Adrenal gland (tissue), 5 donors: ENCODE measurements around the gene AP2M1.

Source experiments
- POLR2A ChIP-seq, 2 donors: fragments of 450-650 bp; IDR thresholded peaks; one replicate each; pipeline ENCODE4 v1.6.1; 2017; ENCODE audit warnings: antibody characterized with exemption in 2 of 2, mild to moderate bottlenecking in 2 of 2, moderate library complexity in 1 of 2
- TF ChIP-seq, protein P1 (sequence below), 6 experiments: fragments of 450-650 bp in 4 of 6; fragments of 200-600 bp in 2 of 6; sonication (generic) in 1 of 6; IDR thresholded peaks; 1 replicate in 5 of 6; 2 replicates in 1 of 6; pipeline versions ENCODE4 v1.5.1 to v1.8.0; 2016 to 2021; ENCODE audit warnings: antibody characterized with exemption in 6 of 6, mild to moderate bottlenecking in 2 of 6, moderate library complexity in 1 of 6
- donor health status: DM: no; HTN: no; CAD: no.

DNA sequence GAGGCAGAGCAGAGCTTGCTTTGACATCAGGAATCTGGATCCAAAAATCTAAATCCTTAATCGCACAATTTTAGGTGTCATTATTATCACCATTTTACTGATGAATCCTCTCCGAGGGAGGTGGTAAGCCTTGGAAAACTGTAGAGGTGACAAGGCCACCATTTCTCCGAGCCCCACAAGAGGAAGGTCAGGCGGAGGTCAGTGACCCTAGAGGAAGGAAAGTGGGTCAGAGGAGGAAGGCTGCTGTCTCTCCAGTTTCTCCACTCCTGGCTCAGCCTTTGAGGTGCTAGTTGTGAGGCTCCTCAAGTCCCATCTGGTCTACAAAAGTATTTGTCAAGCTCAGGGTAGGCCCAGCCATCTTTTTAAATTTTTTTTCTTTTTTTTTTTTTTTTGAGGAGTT, 16.3 kb upstream of the AP2M1 start:
- TF ChIP-seq, protein P1, sequence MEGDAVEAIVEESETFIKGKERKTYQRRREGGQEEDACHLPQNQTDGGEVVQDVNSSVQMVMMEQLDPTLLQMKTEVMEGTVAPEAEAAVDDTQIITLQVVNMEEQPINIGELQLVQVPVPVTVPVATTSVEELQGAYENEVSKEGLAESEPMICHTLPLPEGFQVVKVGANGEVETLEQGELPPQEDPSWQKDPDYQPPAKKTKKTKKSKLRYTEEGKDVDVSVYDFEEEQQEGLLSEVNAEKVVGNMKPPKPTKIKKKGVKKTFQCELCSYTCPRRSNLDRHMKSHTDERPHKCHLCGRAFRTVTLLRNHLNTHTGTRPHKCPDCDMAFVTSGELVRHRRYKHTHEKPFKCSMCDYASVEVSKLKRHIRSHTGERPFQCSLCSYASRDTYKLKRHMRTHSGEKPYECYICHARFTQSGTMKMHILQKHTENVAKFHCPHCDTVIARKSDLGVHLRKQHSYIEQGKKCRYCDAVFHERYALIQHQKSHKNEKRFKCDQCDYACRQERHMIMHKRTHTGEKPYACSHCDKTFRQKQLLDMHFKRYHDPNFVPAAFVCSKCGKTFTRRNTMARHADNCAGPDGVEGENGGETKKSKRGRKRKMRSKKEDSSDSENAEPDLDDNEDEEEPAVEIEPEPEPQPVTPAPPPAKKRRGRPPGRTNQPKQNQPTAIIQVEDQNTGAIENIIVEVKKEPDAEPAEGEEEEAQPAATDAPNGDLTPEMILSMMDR (IDR thresholded peaks at IDR 0.05) = no peak
- no peak for TF ChIP-seq POLR2A (IDR thresholded peaks at IDR 0.05)
